ENCODE measurements around the gene PJA2.

PJA2 gene

GRCh38 chr5:109304309-109304708, 105.5 kb downstream of the PJA2 start:
- Histone ChIP-seq H3K36me3 (no peaks in the 10 kb centered on the region), H3K4me3 (ENCODE audit: low read depth, low read length) (no peak overlapping the region), H3K9me3 (ENCODE audit: severe bottlenecking) (no peaks in the 10 kb centered on the region), H3K27ac (no peak overlapping the region), H3K27me3 (ENCODE audit: insufficient read depth, low read depth, severe bottlenecking) (no peaks in the 10 kb centered on the region)
- TF ChIP-seq, protein P1, sequence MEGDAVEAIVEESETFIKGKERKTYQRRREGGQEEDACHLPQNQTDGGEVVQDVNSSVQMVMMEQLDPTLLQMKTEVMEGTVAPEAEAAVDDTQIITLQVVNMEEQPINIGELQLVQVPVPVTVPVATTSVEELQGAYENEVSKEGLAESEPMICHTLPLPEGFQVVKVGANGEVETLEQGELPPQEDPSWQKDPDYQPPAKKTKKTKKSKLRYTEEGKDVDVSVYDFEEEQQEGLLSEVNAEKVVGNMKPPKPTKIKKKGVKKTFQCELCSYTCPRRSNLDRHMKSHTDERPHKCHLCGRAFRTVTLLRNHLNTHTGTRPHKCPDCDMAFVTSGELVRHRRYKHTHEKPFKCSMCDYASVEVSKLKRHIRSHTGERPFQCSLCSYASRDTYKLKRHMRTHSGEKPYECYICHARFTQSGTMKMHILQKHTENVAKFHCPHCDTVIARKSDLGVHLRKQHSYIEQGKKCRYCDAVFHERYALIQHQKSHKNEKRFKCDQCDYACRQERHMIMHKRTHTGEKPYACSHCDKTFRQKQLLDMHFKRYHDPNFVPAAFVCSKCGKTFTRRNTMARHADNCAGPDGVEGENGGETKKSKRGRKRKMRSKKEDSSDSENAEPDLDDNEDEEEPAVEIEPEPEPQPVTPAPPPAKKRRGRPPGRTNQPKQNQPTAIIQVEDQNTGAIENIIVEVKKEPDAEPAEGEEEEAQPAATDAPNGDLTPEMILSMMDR (IDR thresholded peaks at IDR 0.05; ENCODE audit: low read depth, low read length) = no peak
- no peak for DNase-seq

GRCh38 chr5:109300367-109300766, 109.4 kb downstream of the PJA2 start:
- Histone ChIP-seq H3K4me3 (ENCODE audit: low read depth, low read length) (no peak overlapping the region), H3K36me3 (no peaks in the 10 kb centered on the region), H3K9me3 (ENCODE audit: severe bottlenecking) (no peaks in the 10 kb centered on the region), H3K27ac (no peak overlapping the region), H3K27me3 (ENCODE audit: insufficient read depth, low read depth, severe bottlenecking) (no peaks in the 10 kb centered on the region)
- DNase-seq = no peak
- TF ChIP-seq, protein P1 (IDR thresholded peaks at IDR 0.05; ENCODE audit: low read depth, low read length) = no peak

DNA sequence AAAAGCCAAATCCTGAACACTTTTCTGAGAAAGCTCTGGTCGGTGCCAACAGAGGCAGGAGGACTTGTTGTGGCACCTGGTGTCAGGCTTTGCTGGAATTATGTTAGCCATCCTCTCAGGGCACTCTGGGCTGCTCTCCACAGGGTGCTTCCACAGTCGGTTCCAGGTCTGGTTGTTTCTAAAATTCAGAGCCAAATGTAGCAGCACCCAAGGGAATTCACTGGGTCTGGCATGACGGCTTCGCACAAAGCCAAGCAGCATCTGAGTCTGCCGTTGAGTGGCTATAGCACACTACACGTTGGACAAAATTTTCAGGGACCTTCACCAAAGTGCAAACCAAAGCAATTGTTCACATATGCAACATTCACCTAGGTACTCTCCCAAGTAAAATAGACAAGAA, 110.2 kb downstream of the PJA2 start:
- no peaks in the 10 kb centered on the region for H3K9me3 ChIP-seq (ENCODE audit: severe bottlenecking)
- no peak overlapping the region for H3K4me3 ChIP-seq (ENCODE audit: low read depth, low read length)
- no peaks in the 10 kb centered on the region for H3K27me3 ChIP-seq (ENCODE audit: insufficient read depth, low read depth, severe bottlenecking)
- no peak for DNase-seq
- TF ChIP-seq, protein P1 (IDR thresholded peaks at IDR 0.05; ENCODE audit: low read depth, low read length) = no peak
- H3K27ac ChIP-seq = no peak overlapping the region
- no peaks in the 10 kb centered on the region for H3K36me3 ChIP-seq

- H3K27me3 ChIP-seq (ENCODE audit: insufficient read depth, low read depth, severe bottlenecking) = no peaks in the 10 kb centered on the region
- no peaks in the 10 kb centered on the region for H3K9me3 ChIP-seq (ENCODE audit: severe bottlenecking)
- no peak overlapping the region for H3K27ac ChIP-seq
- no peak for DNase-seq
- H3K4me3 ChIP-seq (ENCODE audit: low read depth, low read length) = no peak overlapping the region
- no peaks in the 10 kb centered on the region for H3K36me3 ChIP-seq
- TF ChIP-seq, protein P1 (IDR thresholded peaks at IDR 0.05; ENCODE audit: low read depth, low read length) = no peak
Observed at GRCh38 chr5:109298794-109299193, 111.0 kb downstream of the PJA2 start.

- Histone ChIP-seq H3K27me3 (ENCODE audit: insufficient read depth, low read depth, severe bottlenecking) (no peaks in the 10 kb centered on the region), H3K36me3 (no peaks in the 10 kb centered on the region), H3K27ac (no peak overlapping the region), H3K9me3 (ENCODE audit: severe bottlenecking) (no peaks in the 10 kb centered on the region), H3K4me3 (ENCODE audit: low read depth, low read length) (no peak overlapping the region)
- TF ChIP-seq, protein P1 (IDR thresholded peaks at IDR 0.05; ENCODE audit: low read depth, low read length) = no peak
- no peak for DNase-seq
Observed at GRCh38 chr5:109297900-109298299, 111.9 kb downstream of the PJA2 start.

- no peaks in the 10 kb centered on the region for H3K36me3 ChIP-seq
- peaks cover 3% of the 10 kb centered on the region for H3K9me3 ChIP-seq (ENCODE audit: severe bottlenecking)
- TF ChIP-seq, protein P1 (IDR thresholded peaks at IDR 0.05; ENCODE audit: low read depth, low read length) = no peak
- H3K27me3 ChIP-seq (ENCODE audit: insufficient read depth, low read depth, severe bottlenecking) = no peaks in the 10 kb centered on the region
- no peak overlapping the region for H3K4me3 ChIP-seq (ENCODE audit: low read depth, low read length)
- no peak for DNase-seq
- no peak overlapping the region for H3K27ac ChIP-seq
Observed at GRCh38 chr5:109291090-109291489, 118.7 kb downstream of the PJA2 start.
